NCI-H526 treated with DMSO at 0.1 percent for 48 hours (cell line): ENCODE data around the gene RECK.
A peak's percentile ranks its signal among the peaks of the same experiment; 100 is the strongest.
"Not testable (repeated sequence)": the region's sequence is repeated elsewhere in the genome, so short reads cannot be mapped to it uniquely, and the experiment has no call there.

Experiments
- DNase-seq: peaks from one replicate; lab custom pipeline; 2025; lab: John Stamatoyannopoulos, UW

Gene RECK

GRCh38 chr9:36036780-36037548, at the start of gene RECK:
TSS of gene RECK (plus strand) at chr9:36036913. CDS start at chr9:36036999, 86 bp downstream.
- DNase-seq: peak; percentile 57

GRCh38 chr9:35990155-35990554, 46.6 kb upstream of the RECK start:
- DNase-seq: no peak

- DNase-seq: not testable (repeated sequence)
Measured at GRCh38 chr9:35993136-35993535, 43.6 kb upstream of the RECK start.

GRCh38 chr9:35993976-35994720, 42.6 kb upstream of the RECK start:
- DNase-seq: no peak

GRCh38 chr9:35994959-35995358, 41.8 kb upstream of the RECK start:
- DNase-seq: no peak

GRCh38 chr9:35996358-35996970, 40.2 kb upstream of the RECK start:
- DNase-seq: no peak

- DNase-seq: not testable (repeated sequence)
Measured at GRCh38 chr9:35997016-35997415, 39.7 kb upstream of the RECK start.

- DNase-seq: no peak
Measured at GRCh38 chr9:35998333-35998732, 38.4 kb upstream of the RECK start.

- no peak for DNase-seq
Measured at GRCh38 chr9:36005891-36006290, 30.8 kb upstream of the RECK start.

- no peak for DNase-seq
Measured at GRCh38 chr9:36006549-36007315, 30.0 kb upstream of the RECK start.

- no peak for DNase-seq
Measured at GRCh38 chr9:36007316-36007708, 29.4 kb upstream of the RECK start.

GRCh38 chr9:36007852-36008251, 28.9 kb upstream of the RECK start:
- no peak for DNase-seq

- peak; percentile 40 for DNase-seq
Measured at GRCh38 chr9:36008774-36009300, 27.9 kb upstream of the RECK start.

- no peak for DNase-seq
Measured at GRCh38 chr9:36011379-36011778, 25.3 kb upstream of the RECK start.

- no peak for DNase-seq
Measured at GRCh38 chr9:36017278-36017677, 19.4 kb upstream of the RECK start.

- no peak for DNase-seq
Measured at GRCh38 chr9:36018129-36018528, 18.6 kb upstream of the RECK start.

- no peak for DNase-seq
Measured at GRCh38 chr9:36018891-36019720, 17.6 kb upstream of the RECK start.

- no peak for DNase-seq
Measured at GRCh38 chr9:36021968-36022367, 14.7 kb upstream of the RECK start.

- peak; percentile 12 for DNase-seq
Measured at GRCh38 chr9:36023260-36024048, 13.3 kb upstream of the RECK start.

- DNase-seq: no peak
Measured at GRCh38 chr9:36025746-36026145, 11.0 kb upstream of the RECK start.
